Activated CD4-positive, CD25-positive, alpha-beta regulatory T cell treated with anti-CD3 and anti-CD28 coated beads, Interleukin-2, amount 50 U/mL, for 16 hours (primary cell): ENCODE measurements around the gene DLEU7.

Experiments used
- DNase-seq: peaks from one replicate; pipeline ENCODE4 v3.0.0-alpha.2; 2020; ENCODE audit warnings: low read depth, low spot score

DLEU7 gene

DNA sequence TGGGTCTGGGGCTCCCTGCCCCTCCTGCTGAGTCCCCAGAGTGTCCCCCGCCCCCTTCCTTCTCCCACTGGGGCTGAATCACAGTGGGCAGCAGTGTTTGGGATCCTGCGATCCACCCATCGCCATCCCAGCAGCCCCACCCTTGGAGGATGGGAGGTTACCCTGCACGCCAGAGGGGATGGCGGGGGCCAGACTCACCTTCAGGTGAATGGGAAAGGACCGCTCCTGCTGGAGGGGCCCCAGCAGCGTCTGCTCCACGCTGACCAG is 569 bp downstream of the DLEU7 start:
- no peak for DNase-seq

DNA sequence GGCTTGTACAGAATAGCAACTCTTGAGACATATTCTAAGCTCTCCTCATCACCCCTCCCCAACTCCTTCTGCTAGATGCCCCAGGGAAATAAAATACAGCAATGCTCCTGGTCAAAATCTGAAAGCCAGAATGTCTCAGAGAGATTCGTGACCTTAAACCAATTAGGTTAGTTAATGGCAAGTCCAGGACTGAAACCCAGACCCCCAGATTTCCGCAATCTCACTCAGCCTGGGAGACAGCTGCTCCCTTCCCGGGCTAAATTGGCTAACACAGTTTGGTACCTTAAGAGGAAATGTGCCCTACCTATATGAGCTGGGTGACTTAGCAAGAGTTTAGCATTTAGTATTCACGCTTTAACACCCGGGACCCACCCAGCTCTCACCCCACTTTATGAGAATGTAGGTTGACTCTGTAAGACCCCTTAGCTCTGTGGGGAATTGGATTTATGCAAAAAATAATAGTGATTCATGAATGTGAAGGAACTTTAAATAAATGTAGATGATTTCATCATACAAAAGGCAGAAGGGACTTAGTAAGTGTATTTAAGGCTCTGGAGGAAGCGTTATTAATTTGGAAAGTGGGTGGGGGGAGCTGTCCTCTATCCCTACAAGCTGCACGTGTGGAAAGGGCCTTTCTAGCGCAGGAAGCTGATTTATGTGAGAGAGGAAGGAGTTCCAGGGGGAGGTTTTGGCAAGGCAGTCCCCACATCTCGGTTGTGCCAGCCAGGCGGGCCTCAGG is 1.1 kb downstream of the DLEU7 start:
- no peak for DNase-seq

DNA sequence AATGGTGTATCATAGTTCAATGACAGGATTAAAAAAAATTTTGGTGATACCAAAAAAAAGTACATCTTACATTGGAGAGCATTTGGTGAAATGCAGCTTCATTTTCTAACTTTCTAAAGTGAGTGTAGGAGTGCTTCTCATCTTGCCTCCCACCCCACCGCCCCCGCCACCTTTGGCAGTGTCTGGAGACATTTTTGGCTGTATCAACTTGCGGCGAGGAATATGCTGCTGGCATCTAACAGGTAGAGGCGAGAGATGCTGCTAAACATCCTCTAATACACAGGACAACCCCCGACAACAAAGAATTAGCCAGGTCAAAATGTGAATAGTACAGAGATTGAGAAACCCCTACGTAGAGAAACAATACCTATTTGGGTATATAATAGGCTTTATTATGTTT is 1.7 kb downstream of the DLEU7 start:
- DNase-seq, result no peak

DNA sequence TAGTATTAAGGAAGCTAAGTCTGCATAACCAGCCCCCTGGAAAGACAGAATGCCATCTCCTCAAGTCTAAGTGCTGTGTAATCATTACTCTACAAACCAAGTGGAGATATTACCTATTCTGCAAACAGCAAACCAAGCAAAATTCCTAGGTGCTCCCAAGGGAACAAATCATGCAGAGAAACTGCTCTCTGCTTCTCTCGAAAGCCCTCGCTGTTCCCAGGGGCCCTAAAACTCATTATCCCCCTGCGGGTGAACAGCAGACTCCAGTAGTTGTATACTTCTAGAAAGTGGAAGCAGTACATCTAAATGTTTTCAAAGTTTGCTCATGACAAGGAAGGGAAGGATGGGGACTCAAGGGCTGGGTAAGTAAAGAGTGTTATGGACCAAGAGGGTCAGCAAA is 3.2 kb downstream of the DLEU7 start:
- DNase-seq, result no peak

DNA sequence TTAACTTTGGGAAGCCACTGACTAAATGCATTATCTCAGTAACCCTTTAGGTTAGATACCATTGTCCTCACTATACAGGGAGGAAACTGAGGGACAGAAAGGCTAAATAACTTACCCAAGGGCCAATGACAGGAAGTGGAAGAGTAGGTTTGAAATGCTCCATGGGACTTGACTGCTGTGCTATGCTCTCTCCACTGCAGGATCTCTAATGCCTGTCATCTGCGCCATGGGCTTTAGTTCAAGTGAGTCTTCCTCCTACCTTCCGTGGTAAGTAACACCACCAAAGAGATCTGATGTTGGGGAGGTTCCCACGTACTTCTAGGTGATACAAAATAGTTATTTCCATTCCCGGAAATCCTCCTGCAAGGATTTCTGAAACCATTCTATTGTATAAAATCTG is 3.7 kb downstream of the DLEU7 start:
- no peak for DNase-seq

DNA sequence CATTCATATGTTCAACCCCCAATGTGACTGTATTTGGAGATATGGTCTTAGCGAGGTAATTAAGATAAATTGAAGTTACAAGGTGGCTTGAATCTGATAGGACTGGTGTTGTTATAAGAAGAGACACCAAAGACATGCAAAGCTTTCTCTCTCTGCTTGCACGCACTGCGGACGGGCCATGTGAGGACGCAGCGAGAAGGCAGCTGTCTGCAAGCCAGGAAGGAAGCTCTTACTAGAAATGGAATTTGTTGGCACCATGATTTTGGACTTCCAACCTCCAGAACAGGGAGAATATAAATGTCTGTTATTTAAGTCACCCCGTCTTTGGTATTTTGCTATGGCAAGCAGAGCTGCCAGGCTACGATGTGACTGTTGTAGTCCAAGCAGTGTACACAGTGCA is 4.8 kb downstream of the DLEU7 start:
- no peak for DNase-seq

DNA sequence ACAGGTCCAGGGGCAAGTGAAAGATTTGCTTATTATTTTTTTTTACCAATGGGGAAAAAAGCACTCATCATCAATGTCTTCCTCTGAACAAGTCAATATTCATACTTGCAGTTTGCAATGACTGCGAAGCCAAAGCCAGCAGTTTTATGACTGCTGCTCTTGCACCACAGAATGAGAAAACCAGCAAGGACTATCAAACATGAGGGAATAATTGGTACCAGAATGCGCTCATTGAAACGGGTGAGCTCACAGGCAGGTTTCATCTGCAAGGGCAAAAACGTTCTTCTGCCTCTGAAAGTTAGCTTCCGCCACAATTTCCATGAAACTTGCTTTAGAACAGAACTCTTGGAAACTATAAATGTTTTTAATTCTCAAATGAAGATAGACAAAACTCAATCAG is 5.5 kb downstream of the DLEU7 start:
- no peak for DNase-seq

DNA sequence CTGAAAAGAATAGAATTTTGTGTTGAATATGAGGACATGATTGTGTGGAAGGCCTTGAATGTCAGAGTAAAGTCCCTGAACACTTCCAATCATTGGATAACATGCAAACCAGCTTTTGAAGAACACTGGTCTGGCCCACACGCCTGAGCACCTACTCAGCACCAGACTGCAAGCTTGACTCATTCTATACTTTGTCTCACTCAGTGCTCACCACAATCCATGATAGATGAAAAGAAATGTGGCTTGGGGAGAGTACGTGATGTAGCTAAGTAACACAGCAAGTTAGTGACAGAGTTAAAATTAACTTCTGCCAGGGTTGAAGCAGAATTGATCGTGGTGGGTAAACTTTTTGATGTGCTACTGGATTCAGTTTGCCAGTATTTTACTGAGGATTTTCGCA is 12.0 kb downstream of the DLEU7 start:
- no peak for DNase-seq

DNA sequence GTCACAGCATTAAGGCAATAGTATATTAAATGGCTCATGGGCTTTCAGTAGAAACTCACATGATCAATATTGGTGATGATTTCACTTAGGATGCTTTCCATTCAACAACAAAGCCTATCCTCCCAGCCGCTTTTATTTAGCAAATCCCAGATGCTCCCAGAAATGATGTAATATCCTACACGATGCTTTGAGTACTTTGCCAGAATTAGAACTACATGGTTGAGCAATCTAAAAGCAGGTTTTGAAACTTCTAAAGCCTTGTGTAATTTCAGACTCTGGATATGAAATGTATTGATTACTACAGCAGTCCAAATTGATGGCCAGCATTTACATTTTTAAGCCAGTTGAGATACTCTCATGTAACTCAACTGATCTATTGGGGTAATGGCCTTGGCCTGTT is 13.6 kb downstream of the DLEU7 start:
- no peak for DNase-seq

DNA sequence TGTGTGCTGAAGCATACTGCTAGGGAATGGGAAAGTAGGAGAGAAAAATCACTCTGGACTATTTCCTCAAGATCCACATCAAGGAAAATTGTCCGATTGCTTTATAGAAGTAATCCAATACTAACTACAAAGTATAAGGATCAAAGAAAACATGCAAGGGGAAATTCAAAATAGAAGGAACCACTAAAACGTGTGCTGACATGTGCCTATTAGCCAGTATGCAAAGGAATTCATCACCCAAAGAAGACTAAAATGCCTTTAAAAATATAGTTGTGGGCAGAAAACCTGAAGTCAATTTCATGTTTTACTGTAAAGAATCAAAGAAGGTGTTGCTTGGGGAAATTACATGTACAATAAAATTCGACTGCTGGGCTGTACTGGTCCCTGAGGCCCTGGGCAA is 14.3 kb downstream of the DLEU7 start:
- DNase-seq, result no peak

DNA sequence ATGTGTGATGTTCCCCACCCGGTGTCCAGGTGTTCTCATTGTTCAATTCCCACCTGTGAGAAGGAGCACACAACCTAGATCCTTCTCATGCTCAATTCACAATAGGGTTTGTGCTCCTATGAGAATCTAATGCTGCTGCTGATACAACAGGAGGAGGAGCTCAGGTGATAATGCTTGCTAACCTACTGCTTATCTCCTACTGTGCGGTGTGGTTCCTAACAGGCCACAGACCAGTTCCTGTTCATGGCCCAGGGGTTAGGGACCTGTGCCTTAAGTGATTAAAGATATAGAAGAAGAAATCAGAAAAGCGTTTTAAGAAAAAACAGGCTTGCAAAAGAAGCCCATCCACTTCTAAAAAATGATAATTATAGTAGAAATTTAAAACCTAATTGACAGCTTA is 17.5 kb downstream of the DLEU7 start:
- DNase-seq, result no peak

DNA sequence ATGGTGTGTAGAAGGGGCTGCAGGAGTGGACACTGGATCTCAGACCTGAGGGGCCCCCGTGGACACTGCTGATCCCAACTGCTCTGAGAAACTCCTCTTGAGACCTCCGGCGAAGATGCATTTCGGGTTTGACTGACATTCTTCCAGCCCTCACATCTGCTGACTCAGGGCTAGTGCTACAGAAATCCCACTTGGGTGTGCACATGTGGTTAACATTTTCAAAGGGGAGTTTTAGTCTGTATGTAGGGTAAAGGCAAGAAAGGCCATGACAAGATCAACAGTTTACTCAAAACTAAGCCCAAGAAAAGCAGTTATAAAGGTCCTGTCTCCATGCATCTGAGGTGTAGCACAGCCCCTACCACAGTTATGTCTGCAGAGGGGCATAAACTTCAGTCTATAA is 31.2 kb downstream of the DLEU7 start:
- no peak for DNase-seq

DNA sequence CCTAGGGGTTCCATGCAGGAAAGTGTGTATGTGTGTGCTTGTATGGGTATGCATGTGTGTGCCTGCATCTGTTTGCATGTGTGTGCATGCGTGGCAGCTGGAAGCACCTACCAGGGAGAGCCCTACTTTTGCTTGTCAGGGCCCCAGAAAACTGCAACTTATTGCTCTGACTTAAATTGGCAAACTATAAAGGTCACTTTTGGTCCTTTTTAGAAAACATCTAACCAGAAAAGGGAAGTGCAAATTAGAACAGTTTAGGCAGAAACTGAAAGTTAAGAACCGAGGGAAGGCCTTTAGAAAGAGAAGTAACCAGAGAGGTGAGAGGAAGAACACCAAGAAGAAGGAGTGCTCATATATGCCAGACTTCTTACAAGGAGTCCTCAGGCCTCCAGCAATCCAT is 32.5 kb downstream of the DLEU7 start:
- DNase-seq, result no peak

DNA sequence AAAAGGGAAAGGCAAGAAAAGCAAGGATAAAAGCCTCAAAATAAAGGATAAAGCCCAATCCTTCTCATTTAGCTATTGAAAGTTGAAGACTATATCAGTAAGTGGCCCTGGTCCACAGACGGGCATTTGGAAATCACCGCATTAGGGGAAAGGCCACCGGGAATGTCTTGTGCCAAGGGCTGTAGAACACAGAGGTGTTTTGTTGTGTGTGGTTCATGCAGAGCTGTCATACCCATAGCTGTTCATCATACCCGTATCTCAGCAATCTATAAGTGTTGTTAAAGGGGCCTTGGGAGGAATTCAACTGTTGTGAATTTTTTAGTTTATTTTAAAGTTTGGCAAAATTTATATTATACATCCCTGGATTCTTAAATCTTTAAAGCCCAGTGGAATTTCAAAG is 33.0 kb downstream of the DLEU7 start:
- no peak for DNase-seq

DNA sequence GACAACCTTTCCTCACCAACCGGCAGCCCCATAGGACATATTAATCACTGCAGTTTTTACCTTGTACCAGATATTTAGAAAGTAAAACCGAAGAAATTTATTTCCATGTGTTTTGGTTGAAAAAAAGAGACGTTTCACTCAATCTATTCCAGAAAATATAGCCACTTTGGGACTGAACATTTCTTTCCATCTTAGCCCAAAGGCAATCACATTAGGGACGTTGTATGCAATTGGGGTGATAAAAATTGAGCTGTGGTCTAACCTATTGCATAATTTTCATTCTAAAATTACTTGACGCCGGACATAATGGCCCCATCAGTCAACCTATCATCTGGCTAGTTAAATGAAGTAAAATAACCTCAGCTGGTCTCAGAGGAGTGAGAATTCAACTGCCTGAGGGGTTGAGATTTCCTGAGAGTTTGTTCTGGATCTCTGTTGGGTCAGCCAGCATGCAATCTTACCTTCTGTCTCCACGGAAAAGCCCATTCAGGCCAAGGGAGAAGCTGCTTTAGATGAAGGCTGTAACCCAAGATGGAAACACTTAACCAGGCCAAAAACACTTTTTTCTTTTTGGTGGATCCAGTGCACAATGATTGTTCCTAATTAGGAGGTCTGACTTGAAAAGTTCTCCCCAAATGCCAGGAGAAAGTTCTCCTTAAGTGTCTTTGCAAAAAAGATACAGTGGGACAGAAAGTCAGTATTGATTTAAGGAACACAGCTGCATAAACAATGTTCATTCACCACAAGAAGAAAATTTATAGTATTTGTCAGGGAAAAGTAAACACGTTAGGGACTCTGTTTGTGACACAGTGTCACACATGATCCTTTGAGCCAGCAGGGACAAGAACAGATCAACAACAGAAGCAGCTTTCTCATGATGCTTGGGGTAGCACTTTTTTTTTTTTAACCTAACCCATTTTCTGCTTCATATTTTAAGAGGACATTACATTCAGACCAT is 34.1 kb downstream of the DLEU7 start:
- no peak for DNase-seq

DNA sequence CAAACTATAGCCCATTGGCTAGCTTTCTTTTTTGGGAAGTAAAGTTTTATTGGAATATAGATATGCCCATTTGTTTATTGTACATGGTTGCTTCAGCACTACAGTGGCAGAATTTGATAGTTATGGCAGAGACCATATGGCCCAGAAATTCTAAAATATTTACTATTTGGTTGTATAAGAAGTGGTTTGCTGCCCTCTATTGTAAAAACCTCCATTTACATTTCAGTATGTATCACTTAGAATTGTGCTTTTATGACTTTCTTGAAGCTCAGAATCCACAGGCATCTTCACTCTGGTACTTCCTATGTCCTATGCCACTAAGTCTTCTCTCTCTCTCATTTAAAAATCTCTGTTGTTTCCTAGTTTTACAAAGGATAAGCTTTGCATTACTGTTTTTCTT is 37.7 kb downstream of the DLEU7 start:
- no peak for DNase-seq

DNA sequence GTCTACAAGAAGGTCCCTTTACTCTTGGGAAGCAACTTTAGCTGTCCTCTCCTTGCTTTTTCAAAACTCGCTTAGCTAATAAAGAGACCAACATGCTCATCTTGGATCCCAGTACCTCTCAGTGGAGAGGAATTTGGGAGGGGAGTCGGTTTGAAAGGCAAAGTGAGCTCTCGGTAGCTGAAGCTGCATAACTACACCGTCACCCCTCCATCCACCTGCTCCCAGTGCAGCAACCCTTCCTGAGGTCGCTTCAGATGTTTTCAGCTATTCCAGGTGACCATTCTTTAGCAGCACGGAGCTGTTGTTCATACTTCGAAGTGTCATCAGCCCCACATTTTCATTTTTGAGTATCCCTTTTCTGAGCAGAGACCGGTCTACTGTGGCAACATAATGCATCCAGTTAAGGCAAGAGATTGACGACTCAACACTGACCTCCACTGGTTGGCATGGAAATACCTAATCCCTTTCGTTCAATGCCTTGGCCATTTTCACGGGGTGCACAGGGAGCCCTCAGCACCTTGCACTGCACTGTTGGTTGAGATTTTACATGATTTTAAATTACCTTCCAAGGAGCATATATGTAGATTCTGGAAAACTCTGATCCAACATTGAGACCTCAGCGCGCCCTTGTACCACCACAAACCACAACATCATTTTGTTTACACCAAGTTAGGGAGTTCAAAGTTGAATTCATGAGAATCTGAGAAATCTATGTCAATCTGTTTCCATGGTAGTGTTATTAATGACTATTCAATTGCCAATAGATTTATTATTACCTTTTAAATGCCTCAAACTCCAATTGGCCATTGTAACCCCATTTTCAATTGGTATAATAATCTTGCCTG is 42.2 kb downstream of the DLEU7 start:
- peak; percentile 36 for DNase-seq

DNA sequence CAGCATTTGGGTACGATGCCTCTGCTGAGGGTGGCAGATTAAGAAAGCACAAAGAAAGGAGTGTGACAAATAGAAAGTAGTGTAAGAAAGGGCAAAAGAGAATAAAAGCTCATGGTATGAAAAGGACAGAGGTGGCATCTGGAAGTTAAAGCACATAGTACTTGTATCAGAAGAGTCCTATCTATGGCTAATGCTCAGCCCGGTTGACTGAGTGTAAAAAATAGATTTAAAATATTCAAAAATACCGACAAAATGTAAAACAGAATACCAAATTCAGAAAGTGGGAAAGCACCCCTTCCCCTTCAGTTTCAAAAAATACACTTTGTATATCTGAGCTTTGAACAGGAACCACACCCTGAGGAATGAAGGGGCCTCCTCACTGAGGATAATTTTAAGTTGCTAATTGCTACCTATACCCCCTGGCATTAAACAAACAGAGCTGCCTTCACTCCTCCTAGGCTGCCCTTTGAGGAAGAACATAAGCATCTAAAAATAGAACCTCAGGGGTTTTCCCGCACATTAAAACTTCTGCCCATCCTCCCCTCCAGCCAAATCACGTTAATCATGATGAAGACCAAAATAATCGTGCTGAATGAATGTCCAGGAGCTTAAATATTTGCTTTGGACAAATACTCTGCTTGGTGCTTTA is 43.3 kb downstream of the DLEU7 start:
- DNase-seq, result no peak

DNA sequence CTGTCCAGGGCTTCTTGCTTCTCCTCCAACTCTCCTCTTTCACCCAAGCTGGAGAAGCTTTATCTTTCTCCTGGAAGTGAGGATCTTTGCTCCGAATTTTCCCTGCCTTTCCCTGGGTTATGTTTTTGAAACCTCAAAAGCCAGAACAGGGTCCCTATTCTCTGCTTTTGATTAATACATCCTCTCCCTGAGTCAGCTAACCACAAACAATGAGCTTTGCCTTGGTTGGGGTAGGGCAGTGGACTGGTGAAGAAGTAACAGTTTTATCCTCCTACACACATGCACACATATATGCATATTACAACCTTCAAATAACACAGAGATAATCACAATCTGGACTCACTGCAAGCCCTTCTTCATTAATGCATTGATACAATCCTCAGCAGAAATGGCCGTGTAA is 44.6 kb downstream of the DLEU7 start:
- no peak for DNase-seq

DNA sequence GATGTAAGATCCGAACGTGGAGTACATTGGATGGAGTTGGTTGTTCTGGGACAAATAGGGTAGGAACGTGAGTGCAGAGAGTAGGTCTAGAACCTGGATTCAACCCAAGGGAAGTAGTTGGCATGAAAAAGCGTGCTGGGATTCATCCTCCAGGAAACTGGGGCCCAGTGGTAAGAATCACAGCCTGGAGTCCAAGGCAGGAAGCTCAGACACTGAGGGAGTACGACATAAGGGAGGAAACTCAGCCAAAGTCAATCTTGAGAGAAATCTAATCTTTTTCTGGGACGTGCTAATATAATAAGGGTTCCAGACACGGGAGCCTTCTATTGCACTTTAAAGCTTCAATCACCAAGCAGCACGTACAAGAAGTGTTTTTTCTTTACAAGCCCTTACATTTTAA is 46.4 kb downstream of the DLEU7 start:
- no peak for DNase-seq

DNA sequence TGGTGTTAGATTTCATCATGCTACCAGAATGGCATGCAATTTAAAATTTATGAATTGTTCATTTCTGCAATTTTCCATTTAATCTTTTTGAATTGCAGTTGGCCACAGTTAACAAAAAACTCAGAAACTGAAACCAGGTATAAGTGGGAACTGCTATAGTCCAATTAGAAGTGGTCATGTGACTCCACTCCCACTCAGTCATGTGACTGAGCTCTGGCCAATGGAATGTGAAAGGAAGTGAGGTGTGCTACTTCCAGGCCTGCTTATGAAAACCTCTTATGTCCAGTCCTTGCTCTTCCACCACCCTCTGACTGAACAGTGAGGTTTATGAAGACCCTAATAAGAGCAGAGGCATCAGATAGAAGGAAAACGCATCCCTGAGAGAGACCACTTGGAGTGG is 47.0 kb downstream of the DLEU7 start:
- no peak for DNase-seq

DNA sequence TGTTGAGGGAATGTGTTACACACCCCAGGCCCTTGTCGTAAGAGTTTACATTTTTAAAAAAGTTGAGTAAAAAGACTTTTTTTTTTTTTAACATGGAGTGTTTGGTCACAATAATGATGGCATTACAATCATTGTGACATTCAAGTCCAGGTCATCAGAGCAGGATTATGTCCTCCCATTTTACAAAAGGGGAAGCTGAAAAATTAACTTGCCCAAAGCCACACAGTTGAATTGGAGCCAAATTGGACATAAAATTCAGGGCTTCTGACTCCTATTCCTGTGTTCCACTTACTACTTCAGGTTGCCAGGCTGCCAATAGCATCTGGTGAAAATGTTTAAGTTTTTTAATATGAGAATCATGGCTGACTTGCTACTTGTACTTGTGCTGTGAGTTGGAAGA is 49.3 kb downstream of the DLEU7 start:
- DNase-seq, result no peak
